Stimulated activated naive CD4-positive, alpha-beta T cell (primary cell): ENCODE data around the gene OR10G4.
"Not testable (repeated sequence)": the region's sequence is repeated elsewhere in the genome, so short reads cannot be mapped to it uniquely, and the experiment has no call there.

Experiments used
- DNase-seq, 6 experiments: peaks; one replicate each; lab custom pipeline; 2025; lab: John Stamatoyannopoulos, UW

Gene OR10G4

DNA sequence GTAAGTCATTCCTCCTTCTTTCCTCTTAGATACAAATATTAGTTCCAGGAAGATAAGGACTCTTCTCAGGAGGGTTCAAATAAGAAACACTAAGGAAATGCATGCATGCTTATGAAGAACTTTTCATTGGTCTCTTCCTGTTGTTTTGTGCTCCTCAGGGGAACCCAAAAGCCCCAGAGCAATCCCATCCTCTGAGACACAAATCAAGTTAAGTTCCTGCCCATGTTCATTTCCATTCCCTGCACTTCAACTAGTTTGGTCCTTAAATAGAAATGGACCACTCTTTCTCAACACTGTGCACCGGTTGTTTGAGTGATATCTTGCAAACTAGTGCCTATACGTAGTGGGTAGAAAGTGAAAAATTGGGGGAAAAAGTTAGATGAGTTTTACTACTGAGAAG is at the start of gene OR10G4:
Gene OR10G4 (plus strand): TSS at position 301 of the 400 bp plus-strand sequence. CDS start 2,578 bp downstream, outside the sequence.
- DNase-seq: no peak

- no peak for DNase-seq
Measured at GRCh38 chr11:123973816-123974215, 39.0 kb upstream of the OR10G4 start.

- no peak for DNase-seq
Measured at GRCh38 chr11:123976770-123977560, 35.8 kb upstream of the OR10G4 start.

- no peak for DNase-seq
Measured at GRCh38 chr11:123977731-123978347, 35.0 kb upstream of the OR10G4 start, which contains the start of gene OR10S1. Gene OR10S1 (minus strand): TSS chr11:123977781. CDS start chr11:123977664, 117 bp downstream.

GRCh38 chr11:123979311-123979710 is 33.5 kb upstream of the OR10G4 start:
- no peak for DNase-seq

DNA sequence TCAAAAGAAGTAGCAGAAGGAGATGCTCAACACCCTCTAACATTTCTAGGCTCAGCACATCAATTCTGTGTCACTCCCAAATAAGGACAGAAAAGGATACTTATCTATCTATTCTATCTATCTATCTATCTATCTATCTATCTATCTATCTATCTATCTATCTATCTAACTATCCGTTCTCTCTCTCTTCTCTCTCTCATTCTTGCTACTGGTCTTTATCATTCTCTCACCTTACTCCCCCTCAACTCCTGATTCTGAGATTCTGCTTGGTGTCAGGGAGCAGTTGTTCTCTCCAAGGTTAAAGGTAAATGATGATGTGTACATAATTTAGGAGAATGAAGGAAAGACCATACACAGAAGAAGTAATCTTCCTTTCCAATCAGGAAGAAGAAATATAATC is 17.7 kb upstream of the OR10G4 start, which contains the start of gene OR10G6:
Gene OR10G6 (minus strand): TSS at position 43 of the 400 bp plus-strand sequence. CDS start 0 bp downstream, at position 43.
- no peak for DNase-seq

GRCh38 chr11:124015837-124016236 is 3.0 kb downstream of the OR10G4 start:
- DNase-seq: not testable (repeated sequence)

- DNase-seq: no peak
Measured at GRCh38 chr11:124026498-124026897, 13.7 kb downstream of the OR10G4 start, which contains the start of gene OR10G8. Gene OR10G8 (plus strand): TSS chr11:124026798. CDS start chr11:124029623, 2,825 bp downstream.

DNA sequence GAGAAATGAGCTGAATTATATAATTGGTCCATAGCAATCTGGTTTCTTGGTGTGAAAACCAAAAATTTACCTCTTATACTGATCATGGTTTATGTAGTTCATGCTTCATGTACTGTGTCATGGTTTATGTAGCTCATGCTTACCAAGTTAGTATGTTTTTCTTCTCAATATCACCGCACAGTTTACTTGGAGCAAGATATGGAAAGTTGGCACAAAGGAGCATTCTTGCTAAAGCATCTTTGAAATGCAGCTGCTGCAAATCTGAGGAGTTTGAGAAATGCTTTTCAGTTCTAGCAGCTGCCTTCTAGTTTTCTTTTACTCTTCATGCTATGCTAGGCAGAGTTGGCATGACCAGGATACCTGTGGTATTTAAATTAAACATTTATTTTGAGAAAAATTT is 23.9 kb downstream of the OR10G4 start:
- DNase-seq: no peak

- DNase-seq: no peak
Measured at GRCh38 chr11:124039557-124039956, 26.8 kb downstream of the OR10G4 start.

GRCh38 chr11:124041254-124041653 is 28.5 kb downstream of the OR10G4 start, which contains the start of gene OR10G7:
Gene OR10G7 (minus strand): TSS chr11:124041325. CDS start chr11:124039001, 2,324 bp downstream.
- no peak for DNase-seq

DNA sequence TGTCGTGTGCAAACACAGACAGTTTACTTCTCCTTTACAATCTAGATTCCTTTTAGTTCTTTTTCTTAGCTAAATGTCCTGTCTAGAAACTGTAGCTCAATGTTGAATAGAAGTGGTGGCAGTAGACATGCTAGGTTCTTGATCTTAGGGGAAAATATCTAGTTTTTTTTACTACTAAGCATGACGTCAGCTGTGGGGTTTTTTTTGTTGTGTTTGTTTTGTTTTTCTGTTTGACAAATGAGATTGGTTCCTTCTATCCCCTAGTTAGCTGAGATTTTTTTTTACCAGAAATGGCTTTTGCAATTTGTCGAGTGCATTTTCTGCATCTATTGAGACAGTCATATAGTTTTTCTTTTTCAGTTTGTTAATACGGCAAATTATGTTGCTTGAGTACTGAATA is 30.6 kb downstream of the OR10G4 start:
- DNase-seq: no peak

DNA sequence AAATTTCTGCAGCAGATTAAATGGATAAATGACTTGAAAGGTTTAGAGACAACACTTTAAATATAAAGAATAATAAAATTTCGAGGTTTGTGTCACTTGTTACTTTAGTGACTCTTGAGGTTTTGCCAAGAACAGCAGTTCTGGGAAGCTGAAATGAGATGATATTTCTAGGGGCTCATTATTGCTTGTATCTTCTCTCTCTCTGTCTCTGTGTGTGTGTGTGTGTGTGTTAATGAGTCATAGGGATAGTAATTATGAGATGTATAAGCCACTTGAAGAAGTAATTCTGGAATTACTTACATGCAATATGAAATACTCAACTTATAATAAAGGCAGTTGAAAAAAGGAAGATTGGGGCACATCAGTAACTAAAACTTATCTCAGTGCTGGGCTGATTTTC is 38.0 kb downstream of the OR10G4 start:
- no peak for DNase-seq

- DNase-seq: no peak
Measured at GRCh38 chr11:124052966-124053365, 40.2 kb downstream of the OR10G4 start.
